OCI-LY1 (cell line): ENCODE measurements around the gene PDE3B.

Experiments
- H2AFZ ChIP-seq: fragments of 200-600 bp; sonication (generic), shearing (Covaris generic); 2 replicates; pipeline ENCODE4 v1.6.0; 2014; ENCODE audit warnings: antibody characterized with exemption, mild to moderate bottlenecking, low read length
- H3F3A ChIP-seq: fragments of 200-600 bp; sonication (generic), shearing (Covaris generic); 2 replicates; pipeline ENCODE4 v1.6.0; 2014; ENCODE audit warnings: mild to moderate bottlenecking, antibody characterized with exemption, low read length, moderate library complexity; ENCODE audit not compliant: insufficient read depth
- H3K27ac ChIP-seq: fragments of 200-600 bp; sonication (generic); 2 replicates; pipeline ENCODE4 v1.5.1; 2014; ENCODE audit warnings: low read length, mixed run types, mild to moderate bottlenecking, low read depth; ENCODE audit not compliant: poor library complexity, severe bottlenecking
- H3K27me3 ChIP-seq: fragments of 200-600 bp; sonication (generic); 2 replicates; pipeline ENCODE4 v1.6.0; 2014; ENCODE audit warnings: antibody characterized with exemption, mild to moderate bottlenecking, low read length, moderate library complexity; ENCODE audit not compliant: insufficient read depth
- H3K36me3 ChIP-seq: fragments of 200-600 bp; sonication (generic); 2 replicates; pipeline ENCODE4 v1.6.1; 2014; ENCODE audit warnings: mild to moderate bottlenecking, antibody characterized with exemption, low read length, moderate library complexity, mixed read lengths; ENCODE audit not compliant: insufficient read depth
- H3K4me1 ChIP-seq: fragments of 200-600 bp; sonication (generic); 2 replicates; pipeline ENCODE4 v1.5.1; 2014; ENCODE audit warnings: mild to moderate bottlenecking, low read length, moderate library complexity; ENCODE audit not compliant: insufficient read depth, severe bottlenecking
- H3K4me2 ChIP-seq: fragments of 200-600 bp; sonication (generic), shearing (Covaris generic); 2 replicates; pipeline ENCODE4 v1.6.1; 2014; ENCODE audit warnings: low read length
- H3K4me3 ChIP-seq: fragments of 200-600 bp; sonication (generic); 2 replicates; pipeline ENCODE4 v1.5.1; 2014; ENCODE audit warnings: low read length, low read depth, mild to moderate bottlenecking, mixed read lengths; ENCODE audit not compliant: poor library complexity, severe bottlenecking
- H3K79me2 ChIP-seq: fragments of 200-600 bp; shearing (Covaris generic); 2 replicates; pipeline ENCODE4 v1.6.1; 2016; ENCODE audit warnings: mixed run types, low read length, mixed read lengths; ENCODE audit not compliant: insufficient read depth
- H3K9ac ChIP-seq: fragments of 200-600 bp; sonication (generic), shearing (Covaris generic); 2 replicates; pipeline ENCODE4 v1.6.1; 2014; ENCODE audit warnings: mild to moderate bottlenecking, low read length, mixed read lengths
- H3K9me2 ChIP-seq: fragments of 200-600 bp; sonication (generic), shearing (Covaris generic); 2 replicates; pipeline ENCODE4 v1.6.1; 2014; ENCODE audit warnings: low read depth, mild to moderate bottlenecking, low read length, mixed read lengths
- H3K9me3 ChIP-seq: fragments of 200-600 bp; shearing (Covaris generic); 2 replicates; pipeline ENCODE4 v1.6.1; 2014; ENCODE audit warnings: low read length, mixed read lengths
- H4K20me1 ChIP-seq: fragments of 200-600 bp; sonication (generic), shearing (Covaris generic); 2 replicates; pipeline ENCODE4 v1.6.0; 2016; ENCODE audit warnings: mild to moderate bottlenecking, low read length; ENCODE audit not compliant: insufficient read depth
- CTCF ChIP-seq: fragments of 200-600 bp; sonication (generic), shearing (Covaris generic); IDR thresholded peaks from 2 replicates; pipeline ENCODE4 v1.5.1; 2017; ENCODE audit warnings: mild to moderate bottlenecking, antibody characterized with exemption, low read length, moderate library complexity, mixed read lengths
- EZH2 ChIP-seq: fragments of 200-600 bp; sonication (generic), shearing (Covaris generic); IDR thresholded peaks from 2 replicates; pipeline ENCODE4 v1.8.0; 2017; ENCODE audit warnings: borderline replicate concordance, mixed run types, mild to moderate bottlenecking, antibody characterized with exemption, low read length, moderate library complexity, mixed read lengths

The PDE3B gene

DNA sequence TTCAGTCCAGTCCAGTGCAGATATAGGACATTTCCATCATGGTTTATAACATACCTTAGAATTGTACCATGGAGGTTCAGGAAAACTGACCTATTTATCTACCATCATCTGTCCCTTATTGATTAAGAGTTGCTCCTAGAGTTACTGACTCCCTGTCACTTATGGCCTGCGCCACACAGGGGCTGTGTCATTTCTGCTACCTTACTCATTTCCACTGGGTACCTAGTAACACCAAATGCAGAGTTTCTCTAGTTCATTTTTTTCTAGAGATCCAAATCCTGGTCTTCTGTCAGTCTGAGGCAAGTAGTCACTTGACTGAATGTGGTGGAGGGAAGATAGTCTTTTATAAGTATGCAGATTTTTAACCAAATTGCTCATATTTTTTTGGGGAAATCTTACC, 59.2 kb downstream of the PDE3B start:
- no peaks in the 10 kb centered on the region for H4K20me1 ChIP-seq

DNA sequence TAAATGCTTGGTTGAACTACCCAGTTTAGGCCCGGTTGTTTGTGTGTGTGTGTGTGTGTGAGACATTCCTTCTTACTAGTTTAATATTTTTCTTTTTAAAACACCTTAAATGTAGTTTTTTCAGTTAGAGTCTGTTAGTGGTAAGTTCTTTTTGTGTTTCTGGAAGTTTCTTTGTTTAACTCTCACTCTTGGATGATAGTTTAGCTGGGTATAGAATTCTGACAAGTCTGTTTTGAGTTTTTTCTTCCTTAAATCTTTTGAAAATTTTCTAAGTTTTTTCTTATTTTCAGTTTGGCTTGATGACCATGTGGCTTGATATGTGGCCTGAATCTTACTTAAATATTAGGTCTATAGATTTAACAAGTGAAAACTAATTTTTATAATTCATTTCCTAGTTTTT, 60.1 kb downstream of the PDE3B start:
- H3K4me2 ChIP-seq: no peak overlapping the region
- H2AFZ ChIP-seq: no peak overlapping the region
- H3K4me3 ChIP-seq: no peak overlapping the region
- no peaks in the 10 kb centered on the region for H3K79me2 ChIP-seq
- H4K20me1 ChIP-seq: no peaks in the 10 kb centered on the region
- no peaks in the 10 kb centered on the region for H3F3A ChIP-seq
- TF ChIP-seq EZH2 (no peak), CTCF (no peak)
- peaks cover 22% of the 10 kb centered on the region for H3K4me1 ChIP-seq
- no peak overlapping the region for H3K27ac ChIP-seq
- H3K36me3 ChIP-seq: no peaks in the 10 kb centered on the region
- H3K9me2 ChIP-seq: no peaks in the 10 kb centered on the region
- peaks cover 7% of the 10 kb centered on the region; the same call in 1 of the 2 replicates for H3K9me3 ChIP-seq
- no peak overlapping the region for H3K9ac ChIP-seq
- no peaks in the 10 kb centered on the region for H3K27me3 ChIP-seq

More for the DNA sequence above, 59.2 kb downstream of the PDE3B start:
- H3K27me3 ChIP-seq: no peaks in the 10 kb centered on the region
- no peak overlapping the region for H3K4me3 ChIP-seq
- H3K4me1 ChIP-seq: peaks cover 24% of the 10 kb centered on the region
- H3K9me2 ChIP-seq: no peaks in the 10 kb centered on the region
- peaks cover 7% of the 10 kb centered on the region; the same call in 1 of the 2 replicates for H3K9me3 ChIP-seq
- no peak overlapping the region for H3K9ac ChIP-seq
- H3K4me2 ChIP-seq: no peak overlapping the region
- H3K27ac ChIP-seq: no peak overlapping the region
- no peak overlapping the region for H2AFZ ChIP-seq
- H3K36me3 ChIP-seq: no peaks in the 10 kb centered on the region
- H3K79me2 ChIP-seq: no peaks in the 10 kb centered on the region
- no peaks in the 10 kb centered on the region for H3F3A ChIP-seq
- no peak for TF ChIP-seq CTCF
- no peak for TF ChIP-seq EZH2

DNA sequence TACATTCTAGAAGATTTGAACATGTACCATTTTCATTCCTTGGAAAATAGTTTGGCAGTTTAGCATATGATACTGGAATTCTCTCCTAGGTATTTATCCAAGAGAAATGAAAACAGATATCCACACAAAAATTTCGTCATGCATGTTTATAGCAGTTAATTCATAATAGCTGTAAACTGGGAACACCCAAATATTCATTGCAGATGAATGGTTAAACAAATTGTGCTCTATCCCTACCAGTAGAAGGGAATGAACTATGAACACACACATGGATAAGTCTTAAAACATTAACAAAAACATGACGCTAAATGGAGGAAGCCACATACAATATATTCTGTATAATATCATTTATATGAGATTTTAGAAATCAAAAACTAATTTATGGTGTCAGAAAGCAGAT, 61.5 kb downstream of the PDE3B start:
- H3K4me1 ChIP-seq: peaks cover 8% of the 10 kb centered on the region
- no peak for TF ChIP-seq EZH2
- no peak for TF ChIP-seq CTCF
- H2AFZ ChIP-seq: no peak overlapping the region
- H3K36me3 ChIP-seq: no peaks in the 10 kb centered on the region
- no peak overlapping the region for H3K9ac ChIP-seq
- no peaks in the 10 kb centered on the region for H3K27me3 ChIP-seq
- no peaks in the 10 kb centered on the region for H4K20me1 ChIP-seq
- no peaks in the 10 kb centered on the region for H3K79me2 ChIP-seq
- H3K9me2 ChIP-seq: no peaks in the 10 kb centered on the region
- H3K4me2 ChIP-seq: no peak overlapping the region
- no peak overlapping the region for H3K4me3 ChIP-seq
- H3F3A ChIP-seq: no peaks in the 10 kb centered on the region
- H3K27ac ChIP-seq: no peak overlapping the region
- peaks cover 7% of the 10 kb centered on the region; the same call in 1 of the 2 replicates for H3K9me3 ChIP-seq
